HG02938 (cell line): Measurements from ENCODE around the gene RTP5.
"Not testable (repeated sequence)": the region's sequence is repeated elsewhere in the genome, so short reads cannot be mapped to it uniquely, and the experiment has no call there.

ENCODE experiments used
- ATAC-seq: cut with Tn5 transposase; IDR thresholded peaks from one replicate; pipeline ENCODE4 v1.9.1; 2021; ENCODE audit warnings: mild to moderate bottlenecking, moderate library complexity; ENCODE audit not compliant: unreplicated experiment

Gene RTP5

DNA sequence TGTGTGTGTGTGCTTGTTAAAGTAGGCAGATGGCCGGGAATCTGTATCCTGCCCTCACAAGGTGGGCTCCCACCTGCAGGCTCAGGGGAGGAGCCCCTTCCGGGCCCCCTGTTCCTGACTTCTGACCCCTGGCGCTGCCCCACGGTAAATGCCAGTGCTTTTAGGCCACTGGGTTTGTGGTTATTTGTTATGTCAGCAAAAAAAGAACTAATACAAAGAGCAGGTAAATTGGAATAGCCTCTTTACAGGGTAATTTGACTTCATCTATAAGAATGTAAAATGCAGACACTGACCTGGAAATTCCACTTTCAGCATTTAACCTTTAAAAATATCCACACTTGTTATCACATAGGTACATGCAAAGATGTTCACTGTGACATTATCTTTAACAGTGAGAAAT is 44.2 kb downstream of the RTP5 start:
- ATAC-seq, result no peak

DNA sequence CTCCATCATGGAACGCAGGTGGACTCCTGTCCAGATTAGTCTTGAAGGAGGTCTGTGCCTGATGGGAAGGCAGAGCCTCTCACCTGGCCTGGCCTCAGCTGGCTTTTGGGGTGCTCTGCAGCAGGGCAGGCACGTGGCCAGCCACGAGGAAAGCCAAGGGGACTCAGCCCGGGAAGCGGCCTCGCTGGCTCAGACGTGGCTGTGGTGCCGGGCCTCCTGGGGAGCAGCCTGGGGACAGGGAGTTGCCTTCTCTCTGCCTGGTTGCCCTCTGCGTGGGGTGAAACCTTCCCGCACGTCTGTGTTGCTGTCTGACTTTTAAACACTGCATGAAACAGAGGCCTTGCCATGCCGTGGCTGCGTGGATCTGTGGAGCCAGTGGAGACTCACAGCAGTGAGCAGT is 45.0 kb downstream of the RTP5 start:
- ATAC-seq, result no peak

DNA sequence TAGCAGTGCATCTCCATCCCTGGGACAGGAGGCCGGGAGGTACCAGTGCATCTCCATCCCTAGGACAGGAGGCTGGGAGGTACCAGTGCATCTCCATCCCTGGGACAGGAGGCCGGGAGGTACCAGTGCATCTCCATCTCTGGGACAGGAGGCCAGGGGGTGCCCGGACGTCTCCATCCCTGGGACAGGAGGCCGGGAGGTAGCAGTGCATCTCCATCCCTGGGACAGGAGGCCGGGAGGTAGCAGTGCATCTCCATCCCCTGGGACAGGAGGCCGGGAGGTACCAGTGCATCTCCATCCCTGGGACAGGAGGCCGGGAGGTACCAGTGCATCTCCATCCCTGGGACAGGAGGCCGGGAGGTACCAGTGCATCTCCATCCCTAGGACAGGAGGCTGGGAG is 52.1 kb downstream of the RTP5 start:
- ATAC-seq, result not testable (repeated sequence)

DNA sequence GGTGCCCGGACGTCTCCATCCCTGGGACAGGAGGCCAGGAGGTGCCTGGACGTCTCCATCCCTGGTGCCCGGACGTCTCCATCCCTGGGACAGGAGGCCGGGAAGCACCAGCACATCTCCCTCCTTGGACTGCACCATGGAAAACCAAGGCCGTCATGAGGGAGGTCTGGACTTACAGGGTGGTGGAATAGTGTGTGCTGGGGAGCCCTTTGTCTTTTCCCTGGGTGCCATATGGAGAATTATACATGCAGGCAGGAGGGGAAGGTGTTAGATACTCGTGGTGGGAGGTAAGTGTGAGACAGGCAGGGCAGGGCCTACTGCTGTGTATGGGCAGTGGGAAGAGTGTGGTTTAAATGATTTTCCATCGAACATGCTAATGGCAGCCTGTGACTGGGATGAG is 52.9 kb downstream of the RTP5 start:
- no peak for ATAC-seq

DNA sequence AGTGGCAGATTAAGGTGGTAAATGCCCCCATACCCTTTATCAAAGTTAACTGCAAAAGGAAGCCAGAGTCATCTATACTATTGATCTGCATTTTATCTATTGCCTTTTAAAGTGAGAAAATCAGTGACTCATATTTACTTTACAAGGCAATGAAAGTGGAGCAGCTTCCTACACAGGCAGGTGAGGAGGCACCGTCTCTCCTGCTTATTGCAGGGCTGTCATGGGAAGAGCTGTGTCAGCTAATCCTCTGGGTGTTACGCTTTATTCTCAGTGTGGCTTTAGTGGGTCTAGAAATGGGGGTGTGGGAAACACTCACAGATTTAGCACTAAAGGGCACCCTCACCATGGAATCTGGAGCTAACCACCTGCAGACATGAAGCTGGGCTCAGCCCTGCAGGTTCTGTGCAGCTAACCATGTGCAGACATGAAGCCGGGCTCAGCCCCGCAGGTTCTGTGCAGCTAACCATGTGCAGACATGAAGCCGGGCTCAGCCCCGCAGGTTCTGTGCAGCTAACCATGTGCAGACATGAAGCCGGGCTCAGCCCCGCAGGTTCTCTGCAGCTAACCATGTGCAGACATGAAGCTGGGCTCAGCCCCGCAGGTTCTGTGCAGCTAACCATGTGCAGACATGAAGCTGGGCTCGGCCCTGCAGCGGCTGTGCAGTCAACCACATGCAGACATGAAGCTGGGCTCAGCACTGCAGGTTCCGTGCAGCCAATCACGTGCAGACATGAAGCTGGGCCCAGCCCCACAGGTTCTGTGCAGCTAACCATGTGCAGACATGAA is 53.5 kb downstream of the RTP5 start:
- not testable (repeated sequence) for ATAC-seq
